Activated naive CD8-positive, alpha-beta T cell (primary cell): ENCODE results near the gene CD36.

Experiments used
- H3K27ac Mint-ChIP-seq: one replicate; pipeline ENCODE4 v1.8.0; 2021; ENCODE audit warnings: mixed read lengths
- H3K27me3 Mint-ChIP-seq: one replicate; pipeline ENCODE4 v1.8.0; 2021; ENCODE audit warnings: mixed read lengths
- H3K36me3 Mint-ChIP-seq: one replicate; pipeline ENCODE4 v1.8.0; 2021; ENCODE audit warnings: mixed read lengths
- H3K4me1 Mint-ChIP-seq: one replicate; pipeline ENCODE4 v1.8.0; 2021; ENCODE audit warnings: low read depth, mixed read lengths
- H3K4me3 Mint-ChIP-seq: one replicate; pipeline ENCODE4 v1.8.0; 2021; ENCODE audit warnings: mild to moderate bottlenecking, mixed read lengths
- H3K9me3 Mint-ChIP-seq: one replicate; pipeline ENCODE4 v1.8.0; 2021; ENCODE audit warnings: low read depth, mixed read lengths

The CD36 gene

DNA sequence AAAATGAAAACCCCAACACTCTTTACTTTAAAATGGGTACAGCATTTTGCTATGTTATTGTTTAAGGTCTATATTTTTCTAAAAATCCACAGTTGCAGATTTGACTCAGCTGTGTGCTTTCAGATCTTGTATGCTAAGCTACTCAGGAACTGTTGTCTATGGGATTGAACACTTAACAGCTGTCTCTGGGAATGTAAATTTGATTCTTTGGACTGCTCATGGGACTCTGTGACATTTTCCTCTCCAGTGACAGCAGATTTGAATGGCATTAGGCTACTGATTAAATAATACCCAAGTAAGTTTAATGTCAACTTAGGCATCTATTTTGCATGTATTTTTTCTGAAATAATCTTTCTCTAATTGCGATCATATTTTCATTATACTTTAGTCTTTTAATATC is 1.7 kb upstream of the CD36 start:
- no peaks in the 10 kb centered on the region for H3K27me3 Mint-ChIP-seq
- H3K4me1 Mint-ChIP-seq, result no peaks in the 10 kb centered on the region
- no peaks in the 10 kb centered on the region for H3K36me3 Mint-ChIP-seq
- H3K4me3 Mint-ChIP-seq, result no peak overlapping the region
- H3K27ac Mint-ChIP-seq, result no peak overlapping the region
- H3K9me3 Mint-ChIP-seq, result no peaks in the 10 kb centered on the region

DNA sequence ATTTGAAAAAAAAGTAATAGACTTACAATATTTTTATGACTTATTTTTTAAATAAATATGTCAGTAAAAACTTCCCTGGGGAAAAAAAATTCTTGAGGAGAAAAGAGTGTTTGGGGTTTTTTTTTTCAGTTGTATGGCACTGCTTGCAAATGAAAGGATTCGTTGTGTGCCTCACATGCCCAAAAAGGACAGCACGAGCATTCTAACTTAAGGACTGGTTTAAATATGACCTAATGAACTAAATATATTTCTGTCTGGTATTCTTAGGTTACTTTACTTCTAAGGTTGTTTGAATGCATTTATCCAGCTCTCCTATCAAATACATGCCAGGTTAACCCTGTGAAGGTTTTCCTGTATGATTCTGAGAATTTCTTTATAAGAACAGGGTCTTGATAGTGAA is 988 bp upstream of the CD36 start:
- no peak overlapping the region for H3K4me3 Mint-ChIP-seq
- no peaks in the 10 kb centered on the region for H3K27me3 Mint-ChIP-seq
- H3K27ac Mint-ChIP-seq, result no peak overlapping the region
- H3K4me1 Mint-ChIP-seq, result no peaks in the 10 kb centered on the region
- no peaks in the 10 kb centered on the region for H3K9me3 Mint-ChIP-seq
- H3K36me3 Mint-ChIP-seq, result no peaks in the 10 kb centered on the region

DNA sequence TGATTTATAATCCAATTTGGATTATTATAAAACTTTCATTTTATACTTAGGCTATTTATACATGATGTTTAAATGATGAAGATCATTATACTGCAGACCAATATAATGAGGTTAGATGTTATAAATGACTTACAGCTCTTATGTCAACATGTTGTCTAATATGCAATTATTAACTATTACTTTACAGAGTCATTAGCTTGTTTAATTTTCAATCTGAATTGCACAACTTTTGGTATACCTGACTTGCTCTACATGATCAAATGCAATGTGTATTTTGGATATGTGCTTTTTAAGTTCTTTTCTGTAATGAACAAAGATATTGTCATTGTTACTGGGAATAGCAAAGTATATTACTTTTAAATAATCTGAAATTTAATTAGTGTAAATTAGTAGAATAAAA is 569 bp downstream of the CD36 start:
- H3K27me3 Mint-ChIP-seq, result no peaks in the 10 kb centered on the region
- H3K36me3 Mint-ChIP-seq, result no peaks in the 10 kb centered on the region
- no peak overlapping the region for H3K4me3 Mint-ChIP-seq
- H3K27ac Mint-ChIP-seq, result no peak overlapping the region
- H3K9me3 Mint-ChIP-seq, result no peaks in the 10 kb centered on the region
- no peaks in the 10 kb centered on the region for H3K4me1 Mint-ChIP-seq

DNA sequence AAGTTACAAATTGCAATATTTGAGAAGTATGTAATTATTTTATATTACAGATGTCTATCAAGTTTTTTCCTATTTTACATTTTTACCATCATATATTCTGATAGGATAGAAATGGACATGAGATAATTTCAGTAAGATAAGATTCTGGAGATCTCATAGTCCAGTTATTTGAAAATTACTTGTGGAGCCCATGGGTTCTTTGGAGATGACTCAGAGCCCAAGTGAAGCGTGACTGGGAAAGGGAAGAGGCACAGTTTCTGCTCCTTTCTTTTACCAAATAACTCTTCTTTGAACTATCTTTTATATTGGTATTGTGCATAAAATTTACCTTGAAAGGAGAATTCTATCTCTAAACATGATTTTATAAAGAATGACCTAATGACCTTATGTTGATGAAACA is 2.4 kb downstream of the CD36 start:
- Mint-ChIP-seq H3K9me3 (no peaks in the 10 kb centered on the region), H3K27me3 (no peaks in the 10 kb centered on the region), H3K4me3 (no peak overlapping the region), H3K27ac (no peak overlapping the region), H3K4me1 (no peaks in the 10 kb centered on the region), H3K36me3 (no peaks in the 10 kb centered on the region)

DNA sequence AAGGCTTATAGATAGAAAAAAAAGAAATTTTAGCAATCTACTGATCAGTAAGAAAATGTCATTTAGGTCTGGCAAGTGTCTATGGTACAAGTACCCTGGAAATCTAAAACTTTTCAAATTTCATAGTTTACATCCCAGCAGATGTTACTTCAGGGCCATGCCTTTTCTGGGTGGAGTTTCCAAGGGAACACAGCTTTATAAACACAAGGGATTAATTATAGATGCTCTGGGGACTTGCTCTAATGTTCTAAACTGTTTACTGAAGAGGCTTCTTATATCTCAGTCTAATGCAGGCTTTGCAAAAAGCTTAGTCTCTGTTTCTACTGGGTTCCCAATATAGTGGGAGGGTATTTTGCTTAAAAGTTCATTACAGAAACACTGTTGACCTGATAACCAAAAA is 3.1 kb downstream of the CD36 start:
- H3K9me3 Mint-ChIP-seq, result no peaks in the 10 kb centered on the region
- no peaks in the 10 kb centered on the region for H3K4me1 Mint-ChIP-seq
- no peak overlapping the region for H3K4me3 Mint-ChIP-seq
- H3K36me3 Mint-ChIP-seq, result no peaks in the 10 kb centered on the region
- H3K27me3 Mint-ChIP-seq, result no peaks in the 10 kb centered on the region
- no peak overlapping the region for H3K27ac Mint-ChIP-seq

DNA sequence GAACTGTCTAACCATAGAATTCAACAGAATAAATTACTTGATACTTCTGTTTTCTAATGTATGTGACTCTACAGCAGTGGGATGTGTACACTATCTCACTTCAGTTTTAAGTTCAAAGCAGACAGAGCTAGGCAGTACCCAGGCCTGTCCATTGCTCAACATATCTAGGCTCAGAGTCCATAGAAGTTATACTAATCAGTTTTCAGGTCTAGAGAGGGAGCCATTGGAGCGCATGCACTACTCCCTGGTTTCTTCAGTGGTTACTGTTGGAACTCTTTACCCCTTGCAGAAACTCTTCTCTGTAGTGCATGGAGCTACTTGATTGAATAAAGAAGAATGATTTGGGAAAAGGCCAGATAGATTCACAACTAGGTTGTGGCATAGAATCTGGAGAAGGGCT is 4.4 kb downstream of the CD36 start:
- no peaks in the 10 kb centered on the region for H3K27me3 Mint-ChIP-seq
- no peak overlapping the region for H3K4me3 Mint-ChIP-seq
- no peaks in the 10 kb centered on the region for H3K4me1 Mint-ChIP-seq
- no peaks in the 10 kb centered on the region for H3K36me3 Mint-ChIP-seq
- no peak overlapping the region for H3K27ac Mint-ChIP-seq
- no peaks in the 10 kb centered on the region for H3K9me3 Mint-ChIP-seq

DNA sequence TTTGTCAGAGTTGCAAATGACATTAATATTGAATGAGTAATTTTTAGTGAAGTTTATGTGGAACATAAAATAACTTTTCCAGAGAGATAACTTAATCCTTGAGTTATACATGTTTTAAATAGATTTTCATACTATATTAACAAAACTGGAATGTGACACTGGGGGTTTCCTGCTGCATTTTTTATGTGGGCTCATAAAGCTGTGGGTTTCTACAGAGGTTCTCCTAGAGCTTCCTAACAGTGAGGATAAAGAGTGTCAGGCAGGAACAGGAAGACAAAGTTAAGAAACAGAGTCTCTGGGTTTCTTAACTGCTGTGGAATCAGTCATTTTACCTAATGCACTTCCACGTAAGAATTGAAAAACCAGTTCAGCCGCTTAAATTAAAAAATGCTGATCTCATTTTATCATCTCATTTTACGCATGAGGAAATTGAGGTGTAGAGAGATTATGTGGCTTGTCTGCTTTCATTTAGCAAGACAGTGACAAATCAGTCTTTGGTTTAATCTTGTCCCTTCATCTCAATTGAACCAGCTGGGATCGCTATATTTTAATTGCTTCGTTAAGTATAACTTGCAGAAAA is 5.0 kb downstream of the CD36 start:
- Mint-ChIP-seq H3K9me3 (no peaks in the 10 kb centered on the region), H3K4me1 (no peaks in the 10 kb centered on the region)

DNA sequence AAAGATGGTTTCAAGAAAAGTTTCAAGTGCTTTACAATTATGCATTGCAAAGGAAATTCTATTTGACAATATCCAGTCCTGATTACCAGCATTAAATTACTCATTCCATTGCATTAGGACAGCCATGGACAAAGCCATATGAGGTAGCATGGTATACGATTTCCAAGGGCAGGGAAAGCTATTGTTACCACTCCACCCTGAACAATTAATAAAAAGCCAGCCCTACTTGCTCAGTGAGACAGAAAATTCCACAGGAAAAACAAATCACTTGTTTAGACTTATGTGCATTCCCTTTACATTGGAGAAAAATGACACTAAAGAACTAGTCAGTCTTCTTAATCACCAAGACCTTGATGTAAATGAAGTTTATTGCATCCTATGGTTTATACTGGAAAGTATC is 5.6 kb downstream of the CD36 start:
- no peaks in the 10 kb centered on the region for H3K4me1 Mint-ChIP-seq
- H3K27me3 Mint-ChIP-seq, result no peaks in the 10 kb centered on the region
- no peak overlapping the region for H3K4me3 Mint-ChIP-seq
- H3K36me3 Mint-ChIP-seq, result no peaks in the 10 kb centered on the region
- H3K27ac Mint-ChIP-seq, result no peak overlapping the region
- no peaks in the 10 kb centered on the region for H3K9me3 Mint-ChIP-seq

More for the DNA sequence above, 5.0 kb downstream of the CD36 start:
- Mint-ChIP-seq H3K36me3 (no peaks in the 10 kb centered on the region), H3K27ac (no peak overlapping the region), H3K27me3 (no peaks in the 10 kb centered on the region), H3K4me3 (no peak overlapping the region)

DNA sequence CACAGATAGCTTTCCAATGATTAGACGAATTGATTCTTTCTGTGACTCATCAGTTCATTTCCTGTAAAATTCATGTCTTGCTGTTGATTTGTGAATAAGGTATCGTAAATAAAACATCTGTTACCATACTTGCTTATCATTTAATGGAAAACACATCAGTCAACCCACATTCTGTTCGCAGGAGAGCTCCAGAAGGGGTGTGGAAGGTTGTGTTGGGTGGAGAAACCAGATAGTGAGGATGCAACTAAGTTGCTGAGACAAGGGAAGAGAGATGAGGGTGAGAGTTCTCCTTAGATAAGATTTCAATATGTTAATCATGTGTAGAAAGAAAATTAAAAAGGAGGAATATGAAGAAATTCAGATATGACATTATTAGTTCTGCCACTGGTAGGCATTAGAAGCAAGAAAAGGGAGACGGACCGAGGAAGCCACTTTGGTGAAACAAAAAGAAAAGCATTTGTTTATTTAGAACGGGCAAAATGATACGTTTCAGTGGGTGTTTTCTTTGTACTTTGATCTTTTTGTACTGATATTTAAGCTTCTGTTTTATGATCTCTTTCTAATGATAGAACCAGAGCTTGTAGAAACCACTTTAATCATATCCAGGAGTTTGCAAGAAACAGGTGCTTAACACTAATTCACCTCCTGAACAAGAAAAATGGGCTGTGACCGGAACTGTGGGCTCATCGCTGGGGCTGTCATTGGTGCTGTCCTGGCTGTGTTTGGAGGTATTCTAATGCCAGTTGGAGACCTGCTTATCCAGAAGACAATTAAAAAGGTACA is 7.8 kb downstream of the CD36 start:
- no peaks in the 10 kb centered on the region for H3K36me3 Mint-ChIP-seq
- no peak overlapping the region for H3K27ac Mint-ChIP-seq
- no peaks in the 10 kb centered on the region for H3K27me3 Mint-ChIP-seq
- H3K4me1 Mint-ChIP-seq, result no peaks in the 10 kb centered on the region
- no peaks in the 10 kb centered on the region for H3K9me3 Mint-ChIP-seq
- H3K4me3 Mint-ChIP-seq, result no peak overlapping the region

DNA sequence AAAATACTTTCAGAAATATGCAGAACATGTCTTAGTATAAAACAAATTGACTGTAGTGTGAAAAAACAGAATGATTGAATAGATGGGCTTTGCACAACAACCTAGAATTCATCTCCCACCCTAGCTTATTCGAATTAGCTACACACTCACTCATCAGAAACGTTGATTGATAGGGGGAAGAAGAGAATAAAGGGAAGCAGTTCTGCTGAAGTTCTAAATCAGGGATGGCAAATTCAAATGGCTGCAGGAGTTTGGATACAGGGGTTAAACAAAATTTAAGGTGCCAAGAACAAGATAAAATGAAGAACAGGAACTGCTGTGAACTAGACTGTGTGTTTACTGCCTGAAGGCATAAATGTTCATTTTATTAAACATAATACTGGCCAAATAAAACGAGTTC is 9.0 kb downstream of the CD36 start:
- Mint-ChIP-seq H3K27me3 (no peaks in the 10 kb centered on the region), H3K4me1 (no peaks in the 10 kb centered on the region), H3K27ac (no peak overlapping the region), H3K36me3 (no peaks in the 10 kb centered on the region), H3K4me3 (no peak overlapping the region), H3K9me3 (no peaks in the 10 kb centered on the region)

DNA sequence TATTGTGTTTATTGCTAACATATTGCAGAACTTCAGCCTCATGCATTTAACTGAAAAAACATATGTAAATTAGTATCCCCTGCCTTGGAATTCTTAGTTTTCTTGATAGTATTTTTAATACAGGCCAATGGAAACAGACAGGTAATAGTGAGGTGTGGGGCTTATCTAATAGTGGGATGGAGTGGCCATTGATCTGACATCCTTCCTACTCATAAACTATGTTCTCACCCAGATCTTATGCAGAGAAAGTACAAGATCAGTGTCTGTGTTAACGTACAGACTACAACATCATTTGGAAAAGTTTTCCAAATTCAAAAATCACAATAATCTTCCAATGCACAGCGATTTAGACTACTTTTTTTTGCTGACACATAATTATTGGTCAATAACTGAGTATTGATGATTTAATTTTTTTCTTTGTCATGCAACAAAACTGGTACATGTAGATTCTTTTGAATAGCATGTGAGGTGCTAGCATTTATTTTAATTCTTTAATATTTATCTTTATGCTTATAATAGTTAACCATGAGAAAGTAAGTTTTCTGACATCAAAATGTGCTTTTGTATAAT is 9.7 kb downstream of the CD36 start:
- H3K27ac Mint-ChIP-seq, result no peak overlapping the region
- no peaks in the 10 kb centered on the region for H3K36me3 Mint-ChIP-seq
- no peaks in the 10 kb centered on the region for H3K4me1 Mint-ChIP-seq
- no peaks in the 10 kb centered on the region for H3K27me3 Mint-ChIP-seq
- H3K4me3 Mint-ChIP-seq, result no peak overlapping the region
- H3K9me3 Mint-ChIP-seq, result no peaks in the 10 kb centered on the region

DNA sequence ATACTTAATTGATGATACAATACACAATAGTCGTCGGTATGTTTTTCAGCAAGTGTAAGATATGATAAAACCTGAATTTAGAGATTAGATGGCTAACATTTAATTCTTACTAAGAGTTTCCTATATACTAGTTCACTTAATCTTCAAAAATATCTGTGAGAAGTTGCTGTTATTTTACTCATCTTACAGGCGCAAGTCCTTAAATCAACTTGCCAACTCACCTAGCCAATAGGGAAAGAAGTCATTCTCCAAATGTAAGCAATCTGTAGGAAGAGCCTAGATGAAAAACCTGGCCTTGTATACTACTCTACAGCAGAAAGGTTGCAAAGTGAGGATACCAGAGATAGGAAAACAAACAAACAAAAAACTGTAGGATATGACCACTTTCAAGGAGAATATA is 10.6 kb downstream of the CD36 start:
- no peaks in the 10 kb centered on the region for H3K4me1 Mint-ChIP-seq
- H3K9me3 Mint-ChIP-seq, result no peaks in the 10 kb centered on the region
- no peak overlapping the region for H3K27ac Mint-ChIP-seq
- no peaks in the 10 kb centered on the region for H3K27me3 Mint-ChIP-seq
- H3K36me3 Mint-ChIP-seq, result no peaks in the 10 kb centered on the region
- no peak overlapping the region for H3K4me3 Mint-ChIP-seq

DNA sequence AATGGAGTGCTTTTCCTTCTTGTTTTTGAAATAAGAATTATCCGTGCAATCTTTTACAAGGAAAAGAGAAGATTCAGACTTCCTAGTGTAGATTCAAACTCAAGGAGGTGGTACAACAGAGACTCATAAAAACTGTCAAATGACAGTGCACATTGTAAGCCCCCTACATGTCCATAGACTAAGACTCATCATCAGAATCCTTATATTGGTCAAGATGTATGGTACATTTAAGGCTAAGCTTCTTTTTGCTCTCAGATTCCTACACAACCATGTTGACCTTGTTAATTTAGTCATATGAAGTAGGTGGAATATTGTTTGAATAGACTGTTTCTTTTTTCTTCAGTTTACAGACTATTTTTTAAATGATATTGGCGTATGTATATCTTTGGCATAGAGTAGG is 11.6 kb downstream of the CD36 start:
- Mint-ChIP-seq H3K27me3 (no peaks in the 10 kb centered on the region), H3K4me3 (no peak overlapping the region), H3K27ac (no peak overlapping the region), H3K9me3 (no peaks in the 10 kb centered on the region), H3K4me1 (no peaks in the 10 kb centered on the region), H3K36me3 (no peaks in the 10 kb centered on the region)

DNA sequence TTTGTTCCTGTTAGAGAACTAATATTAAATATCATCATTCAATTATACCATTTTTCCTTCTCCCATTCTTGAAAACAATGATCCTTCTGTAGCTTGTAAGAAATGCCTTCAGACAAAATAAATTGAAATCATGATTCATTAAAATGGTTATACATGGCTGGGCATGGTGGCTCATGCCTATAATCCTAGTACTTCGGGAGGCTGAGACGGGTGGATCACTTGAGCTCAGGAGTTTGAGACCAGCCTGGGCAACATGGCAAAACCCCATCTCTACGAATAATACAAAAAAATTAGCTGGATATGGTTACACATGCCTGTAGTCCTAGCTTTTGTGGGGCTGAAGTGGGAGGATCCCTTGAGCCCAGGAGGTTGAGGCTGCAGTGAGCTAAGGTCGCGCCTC is 13.0 kb downstream of the CD36 start:
- no peaks in the 10 kb centered on the region for H3K9me3 Mint-ChIP-seq
- H3K27ac Mint-ChIP-seq, result no peak overlapping the region
- no peaks in the 10 kb centered on the region for H3K27me3 Mint-ChIP-seq
- no peaks in the 10 kb centered on the region for H3K36me3 Mint-ChIP-seq
- no peaks in the 10 kb centered on the region for H3K4me1 Mint-ChIP-seq
- no peak overlapping the region for H3K4me3 Mint-ChIP-seq

DNA sequence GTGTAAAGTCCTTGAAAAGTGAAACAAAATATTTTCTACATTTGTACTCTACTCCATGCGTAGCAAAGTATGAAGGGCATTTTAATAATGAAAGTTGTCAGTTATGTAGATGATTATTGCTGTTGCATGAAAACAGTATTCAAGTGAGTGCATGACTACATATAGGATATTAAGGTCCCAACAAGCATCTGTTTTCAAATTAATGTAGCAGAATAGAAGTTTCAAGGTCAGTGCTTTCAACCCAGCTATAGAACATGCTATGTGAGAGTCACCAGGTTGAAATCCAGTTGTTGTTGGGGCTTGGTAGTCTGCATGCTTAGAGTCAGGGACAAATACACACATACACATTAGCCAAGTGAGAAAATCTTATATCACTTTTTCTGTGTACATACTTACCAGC is 14.8 kb downstream of the CD36 start:
- no peaks in the 10 kb centered on the region for H3K4me1 Mint-ChIP-seq
- H3K36me3 Mint-ChIP-seq, result no peaks in the 10 kb centered on the region
- H3K27ac Mint-ChIP-seq, result no peak overlapping the region
- H3K27me3 Mint-ChIP-seq, result no peaks in the 10 kb centered on the region
- no peak overlapping the region for H3K4me3 Mint-ChIP-seq
- H3K9me3 Mint-ChIP-seq, result no peaks in the 10 kb centered on the region

DNA sequence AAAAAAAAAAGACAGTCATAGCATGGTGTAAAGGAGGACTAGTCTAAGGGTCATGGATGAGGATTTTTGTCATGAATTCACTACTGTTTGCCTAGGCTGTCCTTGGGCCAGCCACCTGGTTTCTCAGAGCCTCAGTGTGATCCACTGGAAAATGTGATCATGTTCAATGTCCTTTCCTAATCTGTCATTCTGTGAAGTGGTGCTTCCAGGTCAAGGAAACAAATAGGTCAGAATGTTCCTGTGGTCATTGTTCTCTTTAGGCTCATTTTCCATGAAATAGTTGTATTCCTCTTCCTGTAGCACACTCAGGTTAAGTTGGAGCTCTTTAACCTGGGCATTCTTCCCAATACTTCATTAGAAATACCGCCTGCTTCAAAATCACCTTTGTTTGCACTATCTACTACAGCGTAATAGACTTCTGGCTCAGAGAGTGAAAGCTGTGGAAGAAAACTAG is 16.5 kb downstream of the CD36 start:
- no peak overlapping the region for H3K27ac Mint-ChIP-seq
- H3K4me1 Mint-ChIP-seq, result no peaks in the 10 kb centered on the region
- no peak overlapping the region for H3K4me3 Mint-ChIP-seq
- no peaks in the 10 kb centered on the region for H3K36me3 Mint-ChIP-seq
- no peaks in the 10 kb centered on the region for H3K9me3 Mint-ChIP-seq
- H3K27me3 Mint-ChIP-seq, result no peaks in the 10 kb centered on the region
